NT2/D1 (cell line): ENCODE measurements around the gene SRSF5.

Experiments
- DNase-seq: peaks from one replicate; pipeline ENCODE4 v3.0.0-alpha.2; 2011; ENCODE audit warnings: low read depth, low spot score
- H3K27me3 ChIP-seq: 2 replicates; pipeline ENCODE4 v1.6.0; 2011; ENCODE audit warnings: mild to moderate bottlenecking; ENCODE audit not compliant: insufficient read length, insufficient read depth
- H3K36me3 ChIP-seq: 2 replicates; pipeline ENCODE4 v1.6.1; 2011; ENCODE audit warnings: mild to moderate bottlenecking, low read length, mixed read lengths; ENCODE audit not compliant: insufficient read depth, insufficient read length
- H3K4me1 ChIP-seq: 2 replicates; pipeline ENCODE4 v1.5.1; 2011; ENCODE audit not compliant: insufficient read depth, insufficient read length
- H3K4me3 ChIP-seq: 2 replicates; pipeline ENCODE4 v1.5.1; 2011; ENCODE audit warnings: low read depth; ENCODE audit not compliant: insufficient read length
- H3K9ac ChIP-seq: 2 replicates; pipeline ENCODE4 v1.6.0; 2011; ENCODE audit warnings: low read depth; ENCODE audit not compliant: insufficient read length
- H3K9me3 ChIP-seq: 2 replicates; pipeline ENCODE4 v1.5.1; 2011; ENCODE audit warnings: mild to moderate bottlenecking, low read length; ENCODE audit not compliant: insufficient read depth
- SUZ12 ChIP-seq: IDR thresholded peaks from 2 replicates; pipeline ENCODE4 v1.6.1; 2011; ENCODE audit not compliant: insufficient read length, insufficient read depth; ENCODE audit errors: extremely low read depth
- YY1 ChIP-seq: IDR thresholded peaks from 2 replicates; pipeline ENCODE4 v1.6.1; 2011; ENCODE audit not compliant: insufficient read length, insufficient read depth
- ZNF274 ChIP-seq: IDR thresholded peaks from 2 replicates; pipeline ENCODE4 v1.6.1; 2011; ENCODE audit warnings: mild to moderate bottlenecking, low read depth, low read length

Gene SRSF5

GRCh38 chr14:69770559-69770958 lies 3.6 kb downstream of the SRSF5 start:
- DNase-seq, result no peak
- no peak for TF ChIP-seq YY1
- TF ChIP-seq SUZ12, result no peak
- TF ChIP-seq ZNF274, result no peak
- Histone ChIP-seq H3K27me3 (no peaks in the 10 kb centered on the region), H3K4me1 (no peaks in the 10 kb centered on the region), H3K9me3 (no peaks in the 10 kb centered on the region), H3K4me3 (no peak overlapping the region), H3K9ac (no peak overlapping the region), H3K36me3 (peaks cover 79% of the 10 kb centered on the region)

GRCh38 chr14:69771136-69771535 lies 4.2 kb downstream of the SRSF5 start:
- no peak overlapping the region for H3K9ac ChIP-seq
- H3K9me3 ChIP-seq, result no peaks in the 10 kb centered on the region
- no peak for DNase-seq
- H3K27me3 ChIP-seq, result no peaks in the 10 kb centered on the region
- H3K36me3 ChIP-seq, result peaks cover 85% of the 10 kb centered on the region
- no peak overlapping the region for H3K4me3 ChIP-seq
- no peaks in the 10 kb centered on the region for H3K4me1 ChIP-seq
- TF ChIP-seq SUZ12, result no peak
- TF ChIP-seq ZNF274, result no peak
- no peak for TF ChIP-seq YY1

GRCh38 chr14:69772082-69773017 lies 5.4 kb downstream of the SRSF5 start:
- H3K27me3 ChIP-seq, result no peaks in the 10 kb centered on the region
- no peak overlapping the region for H3K4me3 ChIP-seq
- no peaks in the 10 kb centered on the region for H3K4me1 ChIP-seq
- DNase-seq, result no peak
- TF ChIP-seq YY1 (no peak), SUZ12 (no peak), ZNF274 (no peak)
- H3K9ac ChIP-seq, result no peak overlapping the region
- no peaks in the 10 kb centered on the region for H3K9me3 ChIP-seq
- H3K36me3 ChIP-seq, result peaks cover 95% of the 10 kb centered on the region

- DNase-seq, result no peak
- Histone ChIP-seq H3K4me3 (no peak overlapping the region), H3K4me1 (no peaks in the 10 kb centered on the region), H3K9ac (no peak overlapping the region), H3K27me3 (no peaks in the 10 kb centered on the region), H3K9me3 (no peaks in the 10 kb centered on the region), H3K36me3 (peaks cover 94% of the 10 kb centered on the region)
- TF ChIP-seq ZNF274, result no peak
- no peak for TF ChIP-seq YY1
- no peak for TF ChIP-seq SUZ12
Measured at GRCh38 chr14:69773571-69774276, 6.8 kb downstream of the SRSF5 start.

GRCh38 chr14:69775012-69775411 lies 8.1 kb downstream of the SRSF5 start:
- Histone ChIP-seq H3K36me3 (peaks cover 95% of the 10 kb centered on the region), H3K27me3 (no peaks in the 10 kb centered on the region), H3K9ac (no peak overlapping the region), H3K9me3 (no peaks in the 10 kb centered on the region), H3K4me1 (no peaks in the 10 kb centered on the region), H3K4me3 (no peak overlapping the region)
- no peak for DNase-seq
- TF ChIP-seq YY1, result no peak
- TF ChIP-seq ZNF274, result no peak
- no peak for TF ChIP-seq SUZ12

GRCh38 chr14:69776875-69777453 lies 10.0 kb downstream of the SRSF5 start:
- Histone ChIP-seq H3K36me3 (peaks cover 92% of the 10 kb centered on the region), H3K4me1 (no peaks in the 10 kb centered on the region)
- no peak for TF ChIP-seq YY1
- TF ChIP-seq SUZ12, result no peak
- no peak for TF ChIP-seq ZNF274

GRCh38 chr14:69779088-69779487 lies 12.1 kb downstream of the SRSF5 start:
- no peaks in the 10 kb centered on the region for H3K9me3 ChIP-seq

More at GRCh38 chr14:69776875-69777453, 10.0 kb downstream of the SRSF5 start:
- H3K27me3 ChIP-seq, result no peaks in the 10 kb centered on the region
- no peak for DNase-seq
- no peak overlapping the region for H3K9ac ChIP-seq
- H3K4me3 ChIP-seq, result no peak overlapping the region
- H3K9me3 ChIP-seq, result no peaks in the 10 kb centered on the region

More at GRCh38 chr14:69779088-69779487, 12.1 kb downstream of the SRSF5 start:
- no peak for TF ChIP-seq YY1
- TF ChIP-seq SUZ12, result no peak
- no peak for TF ChIP-seq ZNF274
- Histone ChIP-seq H3K27me3 (no peaks in the 10 kb centered on the region), H3K4me3 (no peak overlapping the region), H3K9ac (no peak overlapping the region), H3K36me3 (peaks cover 79% of the 10 kb centered on the region), H3K4me1 (no peaks in the 10 kb centered on the region)
- no peak for DNase-seq
